Smooth muscle cell (in vitro differentiated cells): ENCODE measurements around the gene TNK1. TPM values are rescaled to one million over a fixed set of nuclear protein-coding genes. Genes with fewer than 3 reads are reported as not detected.

Experiments
- DNase-seq: peaks from one replicate; lab custom pipeline; 2025; ENCODE audit not compliant: unreplicated experiment; lab: John Stamatoyannopoulos, UW
- H2AFZ ChIP-seq: fragments of 200-600 bp; sonication (generic); 2 replicates; pipeline ENCODE4 v1.6.0; 2016; ENCODE audit warnings: antibody characterized with exemption, low read depth, mild to moderate bottlenecking
- H3F3A ChIP-seq: fragments of 200-600 bp; sonication (generic); 2 replicates; pipeline ENCODE4 v1.6.0; 2017; ENCODE audit warnings: antibody characterized with exemption, low read depth
- H3K27ac ChIP-seq: fragments of 200-600 bp; sonication (generic); 2 replicates; pipeline ENCODE4 v1.5.1; 2016; ENCODE audit warnings: low read depth, mild to moderate bottlenecking
- H3K27me3 ChIP-seq: fragments of 200-600 bp; sonication (generic); 2 replicates; pipeline ENCODE4 v1.6.1; 2016; ENCODE audit warnings: low read depth, mild to moderate bottlenecking
- H3K36me3 ChIP-seq: fragments of 200-600 bp; sonication (generic); 2 replicates; pipeline ENCODE4 v1.5.1; 2016; ENCODE audit warnings: low read depth
- H3K4me1 ChIP-seq: fragments of 200-600 bp; sonication (generic); 2 replicates; pipeline ENCODE4 v1.5.1; 2016; ENCODE audit warnings: low read depth
- H3K4me2 ChIP-seq: fragments of 200-600 bp; sonication (generic); 2 replicates; pipeline ENCODE4 v1.6.0; 2016; ENCODE audit warnings: mild to moderate bottlenecking
- H3K4me3 ChIP-seq: fragments of 200-600 bp; sonication (generic); 2 replicates; pipeline ENCODE4 v1.5.1; 2016; ENCODE audit warnings: mild to moderate bottlenecking
- H3K79me2 ChIP-seq: fragments of 200-600 bp; sonication (generic); 2 replicates; pipeline ENCODE4 v1.6.0; 2016; ENCODE audit warnings: low read depth, mild to moderate bottlenecking
- H3K9ac ChIP-seq: fragments of 200-600 bp; sonication (generic); 2 replicates; pipeline ENCODE4 v1.6.0; 2016; ENCODE audit warnings: low read depth
- H3K9me3 ChIP-seq: fragments of 200-600 bp; sonication (generic); replicated peaks from 2 replicates; pipeline ENCODE4 v1.5.1; 2016; ENCODE audit warnings: low read depth
- H4K20me1 ChIP-seq: fragments of 200-600 bp; sonication (generic); 2 replicates; pipeline ENCODE4 v1.6.0; 2016; ENCODE audit warnings: low read depth
- CTCF ChIP-seq: fragments of 200-600 bp; sonication (generic); IDR thresholded peaks from 2 replicates; pipeline ENCODE4 v1.5.1; 2017; ENCODE audit warnings: borderline replicate concordance, mild to moderate bottlenecking, antibody characterized with exemption; ENCODE audit not compliant: insufficient read depth, poor library complexity, severe bottlenecking
- WGBS: methylation state at CpG from one replicate; pipeline ENCODE4 v1.1.7; 2016; ENCODE audit warnings: low lambda C conversion rate; 5-methylcytosine and 5-hydroxymethylcytosine counted together
- polyA plus RNA-seq: library from polyadenylated mRNA; unstranded; fragments of >200 nt; fragmentation: Nextera tagmentation; extraction: Ambion mirVana; gene quantifications from 2 replicates; pipeline ENCODE4 v1.2.1, GENCODE V29; 2016
- total RNA-seq: library from RNA; depleted of rRNA; stranded (reverse); fragments of >200 nt; gene quantifications from 2 replicates; pipeline ENCODE4 v1.2.3, GENCODE V29; 2014

TNK1 gene
- total and polyA plus RNA-seq, 2 experiments from 2014 or later = 3.6 to 6.3 TPM

GRCh38 chr17:7410634-7411426 is 29.9 kb downstream of the TNK1 start:
- no peak for TF ChIP-seq CTCF
- Histone ChIP-seq H3K27me3 (no peaks in the 10 kb centered on the region), H3K4me1 (peaks cover 3% of the 10 kb centered on the region), H3K27ac (no peak overlapping the region), H3F3A (no peaks in the 10 kb centered on the region), H3K4me2 (no peak overlapping the region), H3K4me3 (no peak overlapping the region), H2AFZ (no peak overlapping the region), H3K9me3 (no peaks in the 10 kb centered on the region), H4K20me1 (peaks cover 21% of the 10 kb centered on the region), H3K9ac (no peak overlapping the region), H3K36me3 (no peaks in the 10 kb centered on the region), H3K79me2 (no peaks in the 10 kb centered on the region)
- 95% methylated on average over 25 of the region's 25 CpGs for WGBS
- no peak for DNase-seq

GRCh38 chr17:7411427-7411750 is 30.5 kb downstream of the TNK1 start:
- Histone ChIP-seq H3F3A (no peaks in the 10 kb centered on the region), H3K4me3 (no peak overlapping the region), H2AFZ (no peak overlapping the region), H3K9ac (no peak overlapping the region), H3K27me3 (no peaks in the 10 kb centered on the region), H3K27ac (no peak overlapping the region), H4K20me1 (peaks cover 16% of the 10 kb centered on the region), H3K79me2 (no peaks in the 10 kb centered on the region), H3K4me1 (no peaks in the 10 kb centered on the region), H3K4me2 (no peak overlapping the region), H3K36me3 (no peaks in the 10 kb centered on the region), H3K9me3 (no peaks in the 10 kb centered on the region)
- no peak for TF ChIP-seq CTCF
- WGBS = 94% methylated on average over 8 of the region's 8 CpGs
- DNase-seq = no peak

DNA sequence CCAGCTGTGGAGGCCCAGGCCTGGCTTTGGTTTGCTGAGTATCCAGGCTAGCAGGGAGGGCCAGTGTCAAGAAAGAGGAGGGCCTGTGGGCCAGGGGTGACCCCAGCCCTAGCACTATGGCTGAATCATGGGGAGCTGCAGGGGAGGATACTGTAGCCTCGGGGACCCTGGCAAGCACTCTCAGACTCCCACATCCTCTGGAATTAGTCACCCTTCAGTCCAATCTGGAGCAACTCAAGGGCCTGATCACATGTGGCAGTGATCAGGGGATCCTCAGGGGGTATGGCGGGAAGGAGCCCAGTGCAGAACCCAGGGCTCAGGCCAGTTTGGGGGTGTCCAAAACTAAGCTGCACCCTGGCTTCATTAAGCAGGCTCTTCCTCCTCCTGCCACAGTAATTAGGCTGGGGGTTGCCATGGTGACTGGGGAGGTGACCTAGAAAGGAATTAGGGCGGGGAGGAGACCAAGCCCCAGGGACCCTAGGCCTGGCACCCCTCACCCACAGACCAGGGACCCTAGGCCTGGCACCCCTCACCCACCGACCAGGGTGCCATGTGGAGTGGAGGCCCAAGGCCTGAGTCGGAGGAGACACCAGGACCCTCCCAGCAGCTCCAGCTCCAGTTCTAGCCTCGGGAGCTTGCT is 32.6 kb downstream of the TNK1 start:
- Histone ChIP-seq H2AFZ (no peak overlapping the region), H3K27ac (no peak overlapping the region), H3K9me3 (no peaks in the 10 kb centered on the region), H3K27me3 (no peaks in the 10 kb centered on the region), H3K4me1 (no peaks in the 10 kb centered on the region), H3K4me3 (no peak overlapping the region), H3K4me2 (no peak overlapping the region), H3K79me2 (no peaks in the 10 kb centered on the region), H3K9ac (no peak overlapping the region), H3K36me3 (no peaks in the 10 kb centered on the region), H3F3A (no peaks in the 10 kb centered on the region), H4K20me1 (peaks cover 7% of the 10 kb centered on the region)
- no peak for DNase-seq
- TF ChIP-seq CTCF = no peak
- 87% methylated on average over 6 of the region's 6 CpGs for WGBS

GRCh38 chr17:7414837-7415236 is 33.9 kb downstream of the TNK1 start:
- Histone ChIP-seq H3K4me2 (no peak overlapping the region), H2AFZ (no peak overlapping the region), H3F3A (no peaks in the 10 kb centered on the region), H3K9ac (no peak overlapping the region), H4K20me1 (peaks cover 7% of the 10 kb centered on the region), H3K79me2 (no peaks in the 10 kb centered on the region), H3K27me3 (no peaks in the 10 kb centered on the region), H3K27ac (no peak overlapping the region), H3K36me3 (no peaks in the 10 kb centered on the region), H3K4me3 (no peak overlapping the region), H3K9me3 (no peaks in the 10 kb centered on the region), H3K4me1 (no peaks in the 10 kb centered on the region)
- no peak for DNase-seq
- TF ChIP-seq CTCF = no peak
- WGBS = 90% methylated on average over 14 of the region's 14 CpGs
